ENCODE measurements around the gene PSMC6.

DNA sequence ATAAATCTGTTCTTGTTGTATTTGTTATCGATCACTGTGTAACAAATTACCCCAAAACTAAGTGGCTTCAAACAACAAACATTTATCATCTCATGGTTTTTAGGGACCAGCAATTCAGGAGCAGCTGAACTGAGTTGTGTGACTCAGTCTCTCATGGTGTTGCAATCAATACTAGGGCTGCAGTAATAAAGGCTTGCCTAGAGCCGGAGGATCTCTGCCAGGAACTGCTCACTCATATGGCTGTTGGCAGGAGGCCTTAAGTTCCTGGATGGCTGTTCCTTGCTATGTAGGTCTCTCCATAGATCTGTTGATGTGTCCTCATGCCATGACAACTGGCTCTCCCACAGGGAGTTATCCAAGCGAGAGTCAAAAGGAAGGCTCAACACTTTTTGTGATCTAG lies 3.8 kb upstream of the PSMC6 start:
- no peak for TF ChIP-seq EZH2phosphoT487 (IDR thresholded peaks at IDR 0.05; ENCODE audit: unreplicated experiment)
- TF ChIP-seq, protein P1, sequence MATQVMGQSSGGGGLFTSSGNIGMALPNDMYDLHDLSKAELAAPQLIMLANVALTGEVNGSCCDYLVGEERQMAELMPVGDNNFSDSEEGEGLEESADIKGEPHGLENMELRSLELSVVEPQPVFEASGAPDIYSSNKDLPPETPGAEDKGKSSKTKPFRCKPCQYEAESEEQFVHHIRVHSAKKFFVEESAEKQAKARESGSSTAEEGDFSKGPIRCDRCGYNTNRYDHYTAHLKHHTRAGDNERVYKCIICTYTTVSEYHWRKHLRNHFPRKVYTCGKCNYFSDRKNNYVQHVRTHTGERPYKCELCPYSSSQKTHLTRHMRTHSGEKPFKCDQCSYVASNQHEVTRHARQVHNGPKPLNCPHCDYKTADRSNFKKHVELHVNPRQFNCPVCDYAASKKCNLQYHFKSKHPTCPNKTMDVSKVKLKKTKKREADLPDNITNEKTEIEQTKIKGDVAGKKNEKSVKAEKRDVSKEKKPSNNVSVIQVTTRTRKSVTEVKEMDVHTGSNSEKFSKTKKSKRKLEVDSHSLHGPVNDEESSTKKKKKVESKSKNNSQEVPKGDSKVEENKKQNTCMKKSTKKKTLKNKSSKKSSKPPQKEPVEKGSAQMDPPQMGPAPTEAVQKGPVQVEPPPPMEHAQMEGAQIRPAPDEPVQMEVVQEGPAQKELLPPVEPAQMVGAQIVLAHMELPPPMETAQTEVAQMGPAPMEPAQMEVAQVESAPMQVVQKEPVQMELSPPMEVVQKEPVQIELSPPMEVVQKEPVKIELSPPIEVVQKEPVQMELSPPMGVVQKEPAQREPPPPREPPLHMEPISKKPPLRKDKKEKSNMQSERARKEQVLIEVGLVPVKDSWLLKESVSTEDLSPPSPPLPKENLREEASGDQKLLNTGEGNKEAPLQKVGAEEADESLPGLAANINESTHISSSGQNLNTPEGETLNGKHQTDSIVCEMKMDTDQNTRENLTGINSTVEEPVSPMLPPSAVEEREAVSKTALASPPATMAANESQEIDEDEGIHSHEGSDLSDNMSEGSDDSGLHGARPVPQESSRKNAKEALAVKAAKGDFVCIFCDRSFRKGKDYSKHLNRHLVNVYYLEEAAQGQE (IDR thresholded peaks at IDR 0.05; ENCODE audit: unreplicated experiment) = no peak
- TF ChIP-seq, protein P2, sequence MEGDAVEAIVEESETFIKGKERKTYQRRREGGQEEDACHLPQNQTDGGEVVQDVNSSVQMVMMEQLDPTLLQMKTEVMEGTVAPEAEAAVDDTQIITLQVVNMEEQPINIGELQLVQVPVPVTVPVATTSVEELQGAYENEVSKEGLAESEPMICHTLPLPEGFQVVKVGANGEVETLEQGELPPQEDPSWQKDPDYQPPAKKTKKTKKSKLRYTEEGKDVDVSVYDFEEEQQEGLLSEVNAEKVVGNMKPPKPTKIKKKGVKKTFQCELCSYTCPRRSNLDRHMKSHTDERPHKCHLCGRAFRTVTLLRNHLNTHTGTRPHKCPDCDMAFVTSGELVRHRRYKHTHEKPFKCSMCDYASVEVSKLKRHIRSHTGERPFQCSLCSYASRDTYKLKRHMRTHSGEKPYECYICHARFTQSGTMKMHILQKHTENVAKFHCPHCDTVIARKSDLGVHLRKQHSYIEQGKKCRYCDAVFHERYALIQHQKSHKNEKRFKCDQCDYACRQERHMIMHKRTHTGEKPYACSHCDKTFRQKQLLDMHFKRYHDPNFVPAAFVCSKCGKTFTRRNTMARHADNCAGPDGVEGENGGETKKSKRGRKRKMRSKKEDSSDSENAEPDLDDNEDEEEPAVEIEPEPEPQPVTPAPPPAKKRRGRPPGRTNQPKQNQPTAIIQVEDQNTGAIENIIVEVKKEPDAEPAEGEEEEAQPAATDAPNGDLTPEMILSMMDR (conservative IDR thresholded peaks at IDR 0.05; ENCODE audit: low read depth in 2 of 2) = no peak
- TF ChIP-seq POLR2AphosphoS5 (IDR thresholded peaks at IDR 0.05; ENCODE audit: low read depth) = no peak
- no peak for TF ChIP-seq EZH2 (IDR thresholded peaks at IDR 0.05; ENCODE audit: low read depth, unreplicated experiment)
- no peak for TF ChIP-seq ZNF331 (CRISPR knock-in tag; IDR thresholded peaks at IDR 0.05; ENCODE audit: low read depth)
- no peak for TF ChIP-seq CREB1 (CRISPR knock-in tag; IDR thresholded peaks at IDR 0.05; ENCODE audit: low read depth)
